GM10266 (cell line): Measurements from ENCODE around the gene TTLL10.

Experiments used
- DNase-seq: peaks from one replicate; pipeline ENCODE4 v3.0.0; 2012; ENCODE audit errors: extremely low spot score
- CTCF ChIP-seq: IDR thresholded peaks from 2 replicates; pipeline ENCODE4 v1.5.1; 2012; ENCODE audit warnings: mild to moderate bottlenecking, low read depth; ENCODE audit not compliant: control insufficient read depth, insufficient read depth; ENCODE audit errors: missing control alignments

The TTLL10 gene, protein sequence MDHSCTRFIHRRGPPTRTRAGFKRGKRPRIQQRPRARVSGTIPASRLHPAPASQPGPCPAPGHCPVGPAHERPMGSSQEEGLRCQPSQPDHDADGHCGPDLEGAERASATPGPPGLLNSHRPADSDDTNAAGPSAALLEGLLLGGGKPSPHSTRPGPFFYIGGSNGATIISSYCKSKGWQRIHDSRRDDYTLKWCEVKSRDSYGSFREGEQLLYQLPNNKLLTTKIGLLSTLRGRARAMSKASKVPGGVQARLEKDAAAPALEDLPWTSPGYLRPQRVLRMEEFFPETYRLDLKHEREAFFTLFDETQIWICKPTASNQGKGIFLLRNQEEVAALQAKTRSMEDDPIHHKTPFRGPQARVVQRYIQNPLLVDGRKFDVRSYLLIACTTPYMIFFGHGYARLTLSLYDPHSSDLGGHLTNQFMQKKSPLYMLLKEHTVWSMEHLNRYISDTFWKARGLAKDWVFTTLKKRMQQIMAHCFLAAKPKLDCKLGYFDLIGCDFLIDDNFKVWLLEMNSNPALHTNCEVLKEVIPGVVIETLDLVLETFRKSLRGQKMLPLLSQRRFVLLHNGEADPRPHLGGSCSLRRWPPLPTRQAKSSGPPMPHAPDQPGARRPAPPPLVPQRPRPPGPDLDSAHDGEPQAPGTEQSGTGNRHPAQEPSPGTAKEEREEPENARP

DNA sequence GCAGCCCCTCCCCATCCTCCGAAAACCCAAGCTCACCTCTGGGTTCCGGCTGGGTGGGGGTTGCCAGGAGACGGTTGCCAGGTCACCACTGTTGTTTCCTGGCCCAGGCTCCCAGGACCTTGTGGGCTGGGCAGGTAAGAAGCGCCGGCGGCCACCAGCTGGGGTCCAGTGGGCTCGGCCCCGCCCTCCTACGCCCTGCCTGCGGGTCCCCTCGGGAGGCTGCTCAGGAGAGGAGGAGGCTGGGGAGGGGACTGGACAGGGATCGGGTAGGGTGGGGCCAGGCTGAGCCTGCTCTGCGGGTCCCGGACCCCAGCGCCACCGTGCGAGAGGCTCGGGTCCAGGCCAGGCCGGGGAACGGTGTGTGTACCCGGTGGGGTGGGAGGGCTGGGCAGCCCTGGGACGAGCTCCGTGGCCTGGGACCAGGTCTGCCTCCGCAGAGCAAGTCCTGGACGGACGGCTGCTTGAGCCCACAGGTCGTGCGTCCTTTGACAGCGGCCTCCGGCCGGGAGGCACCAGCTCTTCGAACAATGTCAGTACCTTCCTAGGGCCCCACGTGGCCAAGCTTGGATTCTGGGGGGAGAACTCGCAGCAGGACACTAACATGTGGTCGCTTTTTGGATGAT, at the start of gene TTLL10:
TSS of gene TTLL10 (plus strand) at position 88 of the 623 bp plus-strand sequence. CDS start 5,336 bp downstream, outside the sequence.
- no peak for DNase-seq
- TF ChIP-seq CTCF = no peak

GRCh38 chr1:1124508-1124785, 49.2 kb upstream of the TTLL10 start:
- DNase-seq = no peak
- no peak for TF ChIP-seq CTCF

- TF ChIP-seq CTCF = no peak
- DNase-seq = no peak
Observed at GRCh38 chr1:1124786-1125642, 48.7 kb upstream of the TTLL10 start.

DNA sequence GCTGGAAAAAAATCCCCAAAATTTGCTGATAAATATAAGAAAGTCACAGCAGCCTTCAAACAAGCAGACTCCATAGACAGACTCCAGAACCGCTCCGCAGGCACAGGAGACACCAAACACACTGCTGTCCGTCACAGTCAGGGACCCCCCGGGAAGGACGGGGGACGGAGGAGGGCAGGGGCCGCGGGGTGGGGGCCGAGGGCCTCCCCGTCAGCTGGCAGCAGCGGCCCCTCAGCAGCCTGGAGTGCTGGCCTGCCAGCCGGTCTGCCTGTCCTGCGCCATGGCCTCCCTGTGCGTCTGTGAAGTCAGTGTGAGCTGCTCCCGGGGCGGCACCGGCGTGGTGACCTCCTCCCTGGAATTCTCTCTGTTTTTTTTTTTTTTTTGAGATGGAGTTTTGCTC, 47.7 kb upstream of the TTLL10 start:
- no peak for TF ChIP-seq CTCF
- DNase-seq = no peak

DNA sequence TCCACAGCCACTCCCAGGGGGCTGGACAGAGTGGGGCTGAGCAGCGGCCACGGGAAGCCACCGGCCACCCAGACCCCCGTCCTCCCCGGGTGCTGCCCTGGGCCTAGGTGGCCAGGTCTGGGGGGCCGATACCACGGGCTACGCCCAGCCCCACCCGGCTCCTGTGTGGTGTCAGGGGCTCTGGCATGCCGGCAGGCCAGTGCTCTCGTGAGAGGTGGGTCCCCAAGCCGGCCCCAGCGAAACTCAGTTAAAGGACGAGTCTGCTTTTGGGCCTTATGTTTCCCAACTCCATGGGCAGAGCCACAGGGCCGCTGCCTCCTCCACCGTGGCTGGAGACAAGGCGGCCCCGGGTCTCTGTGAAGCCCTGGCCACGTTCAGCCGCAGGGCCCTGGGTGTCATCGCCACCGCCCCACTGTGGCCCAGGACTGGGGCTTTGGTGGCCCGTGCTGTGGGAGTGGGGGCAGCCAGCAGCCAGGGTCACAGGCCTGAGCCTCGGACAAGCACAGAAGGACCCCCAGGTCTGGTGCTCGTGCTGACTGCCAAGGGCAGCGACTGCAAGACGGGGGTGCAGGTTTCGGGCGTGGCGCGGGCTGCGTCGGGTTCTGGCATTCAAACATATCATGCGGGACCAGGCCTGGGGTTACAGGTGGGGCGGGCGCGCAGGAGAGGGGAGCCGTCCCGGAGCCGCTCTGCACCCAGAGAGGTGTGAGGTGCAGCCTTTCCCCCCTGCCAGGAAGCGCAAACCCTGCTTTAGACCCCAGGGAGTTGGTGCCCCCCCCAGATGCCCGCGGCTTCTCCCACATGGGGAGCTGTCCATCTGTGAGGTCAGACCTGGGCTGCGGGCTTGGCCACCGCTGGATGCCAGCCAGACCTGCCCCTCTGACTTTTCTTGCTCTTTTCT, 45.9 kb upstream of the TTLL10 start:
- no peak for DNase-seq
- no peak for TF ChIP-seq CTCF

DNA sequence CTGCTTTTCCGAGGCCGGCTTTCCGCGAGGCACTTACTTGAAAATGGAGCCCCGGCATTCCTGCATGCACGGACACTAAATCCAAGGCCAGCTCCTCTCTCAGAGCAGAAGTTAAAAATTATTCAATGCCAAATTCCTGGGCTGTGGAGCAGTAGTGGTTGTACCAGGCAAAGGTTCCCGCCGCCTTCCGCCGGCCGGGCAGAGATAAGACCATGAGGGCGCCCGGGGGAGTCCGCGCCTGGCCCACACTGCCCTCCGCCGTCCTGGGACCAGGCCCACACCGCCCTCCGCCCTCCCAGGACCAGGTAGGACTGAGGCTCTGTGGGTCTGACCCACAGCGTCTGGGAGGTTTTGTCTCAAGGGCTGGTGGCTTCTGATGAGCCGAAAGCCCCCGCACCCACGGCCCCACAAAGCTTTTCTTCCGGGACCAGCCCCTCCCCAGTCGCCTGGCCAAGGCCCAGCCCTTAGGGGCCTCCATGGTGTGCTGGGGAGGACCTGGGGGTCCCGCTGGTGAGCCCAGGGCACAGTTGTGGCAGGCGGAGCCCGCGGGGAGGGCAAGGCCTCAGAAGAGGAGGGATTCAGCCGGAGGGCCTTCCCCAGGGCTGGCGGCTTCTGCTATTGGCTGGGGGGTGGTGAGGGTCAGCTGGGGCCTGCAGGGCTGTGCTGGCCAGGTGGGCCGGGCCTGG, 45.1 kb upstream of the TTLL10 start:
- TF ChIP-seq CTCF = no peak

More for the DNA sequence above, 45.1 kb upstream of the TTLL10 start:
- no peak for DNase-seq
